Vagina (tissue), 2 donors: Measurements from ENCODE around the gene PRDM16. TPM values are rescaled to one million over a fixed set of nuclear protein-coding genes. Genes with fewer than 3 reads are reported as not detected.

ENCODE experiments used
- DNase-seq, 2 donors: peaks; one replicate each; pipeline ENCODE4 v3.0.0-alpha.2; 2017; ENCODE audit errors: extremely low spot score in 2 of 2
- H3K27ac ChIP-seq: fragments of 200-600 bp; sonication (generic); one replicate; pipeline ENCODE4 v1.5.1; 2019
- H3K27me3 ChIP-seq: fragments of 200-600 bp; sonication (generic); one replicate; pipeline ENCODE4 v1.5.1; 2019
- H3K36me3 ChIP-seq, 2 donors: fragments of 200-600 bp; sonication (generic); one replicate each; pipeline ENCODE4 v1.5.1; 2017 to 2019
- H3K4me1 ChIP-seq: fragments of 200-600 bp; sonication (generic); one replicate; pipeline ENCODE4 v1.5.1; 2019
- H3K4me3 ChIP-seq, 2 donors: fragments of 200-600 bp; sonication (generic); 1 replicate in 1 of 2; 2 replicates in 1 of 2; pipeline ENCODE4 v1.5.1; 2016 to 2019
- H3K9me3 ChIP-seq: fragments of 200-600 bp; sonication (generic); one replicate; pipeline ENCODE4 v1.5.1; 2019
- POLR2A ChIP-seq, 2 donors: fragments of 450-650 bp; IDR thresholded peaks; one replicate each; pipeline ENCODE4 v1.6.1; 2017; ENCODE audit warnings: antibody characterized with exemption in 2 of 2, mild to moderate bottlenecking in 2 of 2, moderate library complexity in 2 of 2
- POLR2AphosphoS5 ChIP-seq, 2 donors: sonication (generic); formaldehyde crosslinking; IDR thresholded peaks; one replicate each; pipeline ENCODE4 v1.9.0; 2017; ENCODE audit warnings: antibody characterized with exemption in 2 of 2, mild to moderate bottlenecking in 2 of 2, low read depth in 1 of 2; ENCODE audit not compliant: insufficient read depth in 1 of 2
- intact Hi-C: fragments of 100-400 bp; cut with DNase I; formaldehyde crosslinking; loops from one replicate; pipeline ENCODE4 v1.15.1; 2023
- total RNA-seq: library from RNA; depleted of rRNA; stranded (reverse); fragments of >200 nt; gene quantifications from one replicate; pipeline ENCODE4 v1.2.3, GENCODE V29; 2016
- TF ChIP-seq, protein P1 (sequence below), 3 experiments: fragments of 450-650 bp in 2 of 3; fragments of 200-600 bp in 1 of 3; sonication (generic) in 1 of 3; IDR thresholded peaks; one replicate each; pipeline ENCODE4 v1.5.1; 2017 to 2019; ENCODE audit warnings: antibody characterized with exemption in 3 of 3, mild to moderate bottlenecking in 2 of 3, moderate library complexity in 2 of 3

The PRDM16 gene
- total RNA-seq, 1 donor from 2014 or later = 3.9 TPM

DNA sequence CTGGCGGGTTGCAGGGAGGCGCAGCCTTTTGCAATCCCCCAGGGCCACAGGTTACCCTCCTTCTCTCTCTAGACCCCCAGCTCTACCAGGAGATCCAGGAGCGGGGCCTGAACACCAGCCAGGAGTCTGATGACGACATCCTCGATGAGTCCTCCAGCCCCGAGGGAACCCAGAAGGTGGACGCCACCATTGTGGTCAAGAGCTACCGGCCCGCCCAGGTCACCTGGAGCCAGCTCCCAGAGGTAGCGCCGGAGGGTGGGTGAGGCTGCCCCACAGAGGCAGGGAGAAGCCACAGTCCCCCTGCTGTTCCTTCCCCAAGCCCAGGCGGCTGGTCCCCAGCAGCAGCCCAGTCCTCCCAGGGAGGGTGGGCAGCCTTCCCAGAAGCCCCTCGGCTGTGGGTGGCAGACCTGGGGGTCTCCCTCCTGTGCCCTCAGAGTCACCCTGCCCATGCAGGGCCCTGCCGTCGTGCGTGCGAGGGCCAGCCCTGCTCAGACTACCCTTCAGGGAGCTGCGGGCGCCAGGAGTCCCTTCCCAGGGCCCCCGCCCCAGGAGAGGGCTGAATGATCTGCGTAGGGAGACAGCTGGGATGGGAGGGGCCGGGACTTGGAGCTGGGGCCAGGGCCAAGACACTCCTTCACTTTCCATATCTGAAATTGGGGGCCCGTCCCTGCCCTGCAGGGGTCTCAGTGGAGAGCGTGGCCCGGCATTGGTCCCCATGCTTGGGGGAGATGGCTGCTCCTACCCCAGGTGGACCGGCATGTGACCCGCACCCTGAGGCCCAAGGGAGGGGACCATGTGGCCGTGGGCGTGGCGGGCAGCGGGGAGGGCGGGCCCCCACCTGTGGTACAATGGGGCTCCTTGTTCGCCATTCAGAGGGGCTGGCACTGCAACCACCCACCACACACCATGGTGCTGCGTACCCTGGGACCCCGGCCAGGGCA, 398.4 kb downstream of the PRDM16 start:
- Histone ChIP-seq H3K27ac (peak overlapping the region; percentile 29), H3K4me1 (peaks cover 63% of the 10 kb centered on the region), H3K36me3 (no peaks in the 10 kb centered on the region), H3K9me3 (no peaks in the 10 kb centered on the region), H3K27me3 (no peaks in the 10 kb centered on the region), H3K4me3 (no peak overlapping the region)
- TF ChIP-seq, protein P1, sequence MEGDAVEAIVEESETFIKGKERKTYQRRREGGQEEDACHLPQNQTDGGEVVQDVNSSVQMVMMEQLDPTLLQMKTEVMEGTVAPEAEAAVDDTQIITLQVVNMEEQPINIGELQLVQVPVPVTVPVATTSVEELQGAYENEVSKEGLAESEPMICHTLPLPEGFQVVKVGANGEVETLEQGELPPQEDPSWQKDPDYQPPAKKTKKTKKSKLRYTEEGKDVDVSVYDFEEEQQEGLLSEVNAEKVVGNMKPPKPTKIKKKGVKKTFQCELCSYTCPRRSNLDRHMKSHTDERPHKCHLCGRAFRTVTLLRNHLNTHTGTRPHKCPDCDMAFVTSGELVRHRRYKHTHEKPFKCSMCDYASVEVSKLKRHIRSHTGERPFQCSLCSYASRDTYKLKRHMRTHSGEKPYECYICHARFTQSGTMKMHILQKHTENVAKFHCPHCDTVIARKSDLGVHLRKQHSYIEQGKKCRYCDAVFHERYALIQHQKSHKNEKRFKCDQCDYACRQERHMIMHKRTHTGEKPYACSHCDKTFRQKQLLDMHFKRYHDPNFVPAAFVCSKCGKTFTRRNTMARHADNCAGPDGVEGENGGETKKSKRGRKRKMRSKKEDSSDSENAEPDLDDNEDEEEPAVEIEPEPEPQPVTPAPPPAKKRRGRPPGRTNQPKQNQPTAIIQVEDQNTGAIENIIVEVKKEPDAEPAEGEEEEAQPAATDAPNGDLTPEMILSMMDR (IDR thresholded peaks at IDR 0.05) = no peak
- TF ChIP-seq POLR2AphosphoS5 (IDR thresholded peaks at IDR 0.05; ENCODE audit: insufficient read depth in 1 of 2, low read depth in 1 of 2) (no peak), POLR2A (IDR thresholded peaks at IDR 0.05) (no peak)
- intact Hi-C loops = no loop called here
- DNase-seq = no peak

DNA sequence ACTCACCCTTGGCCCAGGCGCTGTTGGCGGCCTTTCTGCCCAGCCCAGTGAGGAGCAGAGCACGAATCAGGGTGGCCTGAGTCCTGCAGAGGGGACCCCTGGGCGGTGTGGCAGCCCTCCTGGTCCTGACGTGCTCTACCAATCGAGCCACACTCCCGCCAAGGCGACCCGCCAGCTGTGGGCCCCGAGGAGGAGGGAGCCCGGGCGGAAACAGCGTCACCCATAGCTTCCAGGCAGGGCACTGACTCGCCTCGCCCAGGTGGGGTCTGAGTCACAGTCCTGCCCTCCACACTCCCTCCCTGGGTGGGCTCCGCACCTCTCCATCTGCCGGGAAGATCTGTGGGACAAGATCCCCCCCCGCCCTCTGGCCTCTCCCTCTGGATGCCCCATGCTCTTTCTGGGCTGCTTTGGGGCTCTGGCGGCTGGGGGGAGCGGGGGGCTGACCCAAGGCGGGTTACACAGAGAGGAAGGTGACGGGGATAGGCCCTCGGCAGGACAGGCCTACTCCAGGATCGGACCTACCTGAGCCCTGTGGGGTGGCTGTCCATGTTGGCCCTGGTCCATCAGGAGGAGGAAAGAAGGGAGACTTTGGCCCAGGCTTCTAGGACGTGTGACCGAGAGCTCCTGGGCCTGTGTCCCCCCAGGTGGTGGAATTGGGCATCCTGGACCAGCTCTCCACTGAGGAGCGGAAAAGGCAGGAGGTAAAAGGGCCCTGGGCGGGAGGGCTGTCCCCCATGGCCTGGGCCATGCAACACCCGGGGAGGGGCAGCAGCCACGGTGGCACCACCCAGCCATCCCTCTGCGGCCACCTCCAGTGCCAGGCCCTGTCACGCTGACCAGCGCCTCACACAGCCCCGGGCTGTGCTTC, 399.5 kb downstream of the PRDM16 start:
- Histone ChIP-seq H3K4me3 (no peak overlapping the region), H3K9me3 (no peaks in the 10 kb centered on the region), H3K27ac (no peak overlapping the region), H3K4me1 (peaks cover 73% of the 10 kb centered on the region), H3K27me3 (no peaks in the 10 kb centered on the region), H3K36me3 (no peaks in the 10 kb centered on the region)
- intact Hi-C loops = no loop called here
- DNase-seq = no peak
- TF ChIP-seq, protein P1 (IDR thresholded peaks at IDR 0.05) = no peak
- TF ChIP-seq POLR2A (IDR thresholded peaks at IDR 0.05) = no peak
- TF ChIP-seq POLR2AphosphoS5 (IDR thresholded peaks at IDR 0.05; ENCODE audit: insufficient read depth in 1 of 2, low read depth in 1 of 2) = no peak

DNA sequence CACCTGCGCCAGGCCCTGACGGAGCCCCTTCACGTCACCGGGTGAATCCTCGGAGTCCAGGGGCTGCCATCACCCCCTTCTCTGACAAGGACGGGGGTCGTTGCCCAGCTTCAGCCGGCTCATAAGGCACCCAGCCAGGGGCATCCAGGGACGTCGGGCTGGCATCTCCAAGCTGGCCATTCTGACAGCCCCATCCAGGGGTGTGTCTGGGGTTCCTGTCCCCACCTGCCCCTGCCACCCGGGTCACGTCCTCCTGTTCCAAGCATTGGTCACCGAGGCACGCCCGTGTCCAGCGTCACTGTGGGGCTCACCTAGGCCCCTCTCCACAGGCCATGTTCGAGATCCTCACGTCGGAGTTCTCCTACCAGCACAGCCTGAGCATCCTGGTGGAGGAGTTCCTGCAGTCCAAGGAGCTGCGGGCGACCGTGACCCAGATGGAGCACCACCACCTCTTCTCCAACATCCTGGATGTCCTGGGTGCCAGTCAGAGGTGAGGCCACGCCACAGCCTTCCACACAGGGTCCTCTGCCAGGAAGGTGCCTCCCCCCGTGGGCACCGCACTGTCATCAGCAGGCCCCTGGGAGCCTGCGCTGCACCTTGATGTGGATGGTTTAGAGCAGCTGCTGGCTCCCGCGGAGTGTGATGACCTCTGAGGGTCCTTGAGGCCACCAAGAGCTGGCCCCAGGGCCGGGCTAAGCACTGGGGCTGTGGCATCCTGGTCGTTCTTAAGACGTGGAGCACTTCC, 400.3 kb downstream of the PRDM16 start:
- Histone ChIP-seq H3K9me3 (no peaks in the 10 kb centered on the region), H3K4me3 (no peak overlapping the region), H3K36me3 (no peaks in the 10 kb centered on the region), H3K27ac (no peak overlapping the region), H3K4me1 (peaks cover 81% of the 10 kb centered on the region), H3K27me3 (no peaks in the 10 kb centered on the region)
- intact Hi-C loops = no loop called here
- DNase-seq = no peak
- no peak for TF ChIP-seq POLR2A (IDR thresholded peaks at IDR 0.05)
- TF ChIP-seq POLR2AphosphoS5 (IDR thresholded peaks at IDR 0.05; ENCODE audit: insufficient read depth in 1 of 2, low read depth in 1 of 2) = no peak

DNA sequence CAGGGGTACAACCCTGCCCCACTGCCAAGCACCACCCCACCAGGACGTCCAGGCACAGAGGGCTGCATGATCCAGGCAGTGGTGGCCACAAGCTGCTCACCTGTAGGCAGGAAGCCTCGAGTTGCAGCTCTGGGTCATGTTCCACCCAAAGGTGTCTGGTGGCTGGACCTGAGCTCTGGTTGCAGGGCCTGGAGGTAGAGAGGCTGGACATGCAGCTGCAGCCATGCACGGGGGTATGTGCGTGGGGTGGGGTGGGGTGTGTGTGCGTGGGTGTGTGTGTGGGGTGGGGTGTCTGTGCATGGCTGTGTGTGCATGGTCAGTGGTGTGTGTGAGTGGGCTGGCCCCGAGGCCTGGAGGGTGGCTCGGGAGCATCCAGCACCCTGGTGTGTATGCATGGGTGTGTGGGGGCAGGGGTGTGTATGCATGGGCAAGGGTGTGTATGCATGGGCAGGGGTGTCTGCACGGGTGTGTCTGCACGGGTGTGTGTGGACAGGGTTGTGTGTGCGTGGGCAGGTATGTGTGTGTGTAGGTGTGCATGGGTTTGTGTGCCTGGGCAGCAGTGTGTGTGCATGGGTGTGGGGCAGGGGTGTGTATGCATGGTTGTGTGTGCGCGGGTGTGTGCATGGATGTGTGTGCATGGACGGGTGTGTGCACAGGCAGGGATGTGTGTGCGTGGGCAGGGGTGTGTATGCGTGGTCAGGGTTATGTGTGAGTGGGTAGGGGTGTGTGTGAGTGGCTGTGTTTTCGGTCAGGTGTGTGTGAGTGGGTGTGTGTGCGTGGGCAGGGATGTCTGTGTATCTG, 401.0 kb downstream of the PRDM16 start:
- intact Hi-C loops = no loop called here
- DNase-seq = no peak
- Histone ChIP-seq H3K4me3 (no peak overlapping the region), H3K27ac (no peak overlapping the region), H3K36me3 (no peaks in the 10 kb centered on the region), H3K9me3 (no peaks in the 10 kb centered on the region), H3K27me3 (no peaks in the 10 kb centered on the region), H3K4me1 (peaks cover 83% of the 10 kb centered on the region)
- TF ChIP-seq POLR2A (IDR thresholded peaks at IDR 0.05) = no peak
- TF ChIP-seq POLR2AphosphoS5 (IDR thresholded peaks at IDR 0.05; ENCODE audit: insufficient read depth in 1 of 2, low read depth in 1 of 2) = no peak
- TF ChIP-seq, protein P1 (IDR thresholded peaks at IDR 0.05) = no peak
